Natural killer cell (primary cell): ENCODE results near the gene ZDHHC14. TPM values are rescaled to one million over a fixed set of nuclear protein-coding genes. Genes with fewer than 3 reads are reported as not detected.

Source experiments
- ATAC-seq, 3 donors: fragments of 150-1000 bp in 2 of 3; fragments of 200-7000 bp in 1 of 3; cut with Tn5 transposase; 1 replicate in 1 of 3; 2 replicates in 2 of 3; pipeline ENCODE4 v1.10.0; 2021; ENCODE audit warnings: mild to moderate bottlenecking in 2 of 3, moderate library complexity in 2 of 3
- DNase-seq, 2 donors: peaks; one replicate each; pipeline versions ENCODE4 v3.0.0 to v3.0.0-alpha.2; 2013 to 2021; ENCODE audit warnings: mixed read lengths in 1 of 2
- H3K27ac ChIP-seq: one replicate; pipeline ENCODE4 v1.5.1; 2013; ENCODE audit warnings: mild to moderate bottlenecking, low read length
- H3K27me3 ChIP-seq: one replicate; pipeline ENCODE4 v1.6.1; 2013; ENCODE audit warnings: low read length; ENCODE audit not compliant: control insufficient read depth, insufficient read depth
- H3K36me3 ChIP-seq: one replicate; pipeline ENCODE4 v1.6.1; 2013; ENCODE audit warnings: low read length; ENCODE audit not compliant: control insufficient read depth, insufficient read depth
- H3K4me1 ChIP-seq: one replicate; pipeline ENCODE4 v1.6.1; 2013; ENCODE audit warnings: low read length; ENCODE audit not compliant: control insufficient read depth, insufficient read depth
- H3K4me3 ChIP-seq: one replicate; pipeline ENCODE4 v1.5.1; 2013; ENCODE audit warnings: low read length
- H3K9me3 ChIP-seq: one replicate; pipeline ENCODE4 v1.6.1; 2013; ENCODE audit warnings: low read length; ENCODE audit not compliant: control insufficient read depth, insufficient read depth
- H3K27ac Mint-ChIP-seq, 2 donors: one replicate each; pipeline ENCODE4 v1.8.0; 2022; ENCODE audit warnings: mild to moderate bottlenecking in 2 of 2, mixed read lengths in 2 of 2, moderate library complexity in 1 of 2
- H3K27me3 Mint-ChIP-seq, 2 donors: one replicate each; pipeline ENCODE4 v1.8.0; 2022; ENCODE audit warnings: low read depth in 2 of 2, mixed read lengths in 2 of 2
- H3K36me3 Mint-ChIP-seq: one replicate; pipeline ENCODE4 v1.8.0; 2022; ENCODE audit warnings: mixed read lengths
- H3K4me1 Mint-ChIP-seq, 2 donors: one replicate each; pipeline ENCODE4 v1.8.0; 2022; ENCODE audit warnings: mixed read lengths in 2 of 2
- H3K4me3 Mint-ChIP-seq: one replicate; pipeline ENCODE4 v1.8.0; 2022; ENCODE audit warnings: mild to moderate bottlenecking, moderate library complexity, mixed read lengths
- H3K9me3 Mint-ChIP-seq, 2 donors: one replicate each; pipeline ENCODE4 v1.8.0; 2022; ENCODE audit warnings: mixed read lengths in 2 of 2
- WGBS: methylation state at CpG from one replicate; pipeline ENCODE4 v1.1.7; 2013; ENCODE audit warnings: missing lambda C conversion rate; ENCODE audit not compliant: insufficient coverage; 5-methylcytosine and 5-hydroxymethylcytosine counted together
- intact Hi-C: fragments of 100-400 bp; cut with micrococcal nuclease; formaldehyde crosslinking; loops from one replicate; pipeline ENCODE4 v1.14.2; 2022
- total RNA-seq, 4 donors: library from RNA; stranded (reverse); fragments of 120-200 nt in 1 of 4; gene quantifications; one replicate each; pipeline versions ENCODE4 v1.2.3 to v1.2.4, GENCODE V29; 2013 to 2022
- TF ChIP-seq, protein P1 (sequence below): fragments of 200-600 bp; IDR thresholded peaks from one replicate; pipeline ENCODE4 v1.8.0; 2022; ENCODE audit warnings: antibody characterized with exemption

Gene ZDHHC14
- total RNA-seq, 3 donors from 2014 or later (not counting 1 experiment from before 2014, with no cell fraction given) = 6.7 to 11.3 (median 10.6) TPM

DNA sequence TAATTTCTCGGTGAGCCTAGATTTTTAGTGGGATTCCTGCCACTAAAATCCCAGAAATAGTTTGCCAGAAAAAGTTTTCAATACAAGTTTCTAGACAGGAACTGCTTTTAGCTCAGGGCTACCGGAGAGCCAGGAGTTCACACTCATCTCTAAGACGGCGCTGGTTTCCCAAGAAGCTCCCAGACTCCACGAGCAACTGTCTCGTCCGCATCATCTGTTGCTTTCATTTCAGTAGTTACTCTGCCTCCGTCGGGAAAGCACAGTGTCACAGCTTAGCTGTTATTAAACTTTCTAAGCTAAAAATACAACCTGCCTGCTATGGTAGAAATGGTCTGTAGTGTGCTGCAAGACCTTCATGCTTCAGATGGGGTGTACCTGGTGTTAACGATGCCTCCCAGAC is 244.8 kb downstream of the ZDHHC14 start:
- TF ChIP-seq, protein P1, sequence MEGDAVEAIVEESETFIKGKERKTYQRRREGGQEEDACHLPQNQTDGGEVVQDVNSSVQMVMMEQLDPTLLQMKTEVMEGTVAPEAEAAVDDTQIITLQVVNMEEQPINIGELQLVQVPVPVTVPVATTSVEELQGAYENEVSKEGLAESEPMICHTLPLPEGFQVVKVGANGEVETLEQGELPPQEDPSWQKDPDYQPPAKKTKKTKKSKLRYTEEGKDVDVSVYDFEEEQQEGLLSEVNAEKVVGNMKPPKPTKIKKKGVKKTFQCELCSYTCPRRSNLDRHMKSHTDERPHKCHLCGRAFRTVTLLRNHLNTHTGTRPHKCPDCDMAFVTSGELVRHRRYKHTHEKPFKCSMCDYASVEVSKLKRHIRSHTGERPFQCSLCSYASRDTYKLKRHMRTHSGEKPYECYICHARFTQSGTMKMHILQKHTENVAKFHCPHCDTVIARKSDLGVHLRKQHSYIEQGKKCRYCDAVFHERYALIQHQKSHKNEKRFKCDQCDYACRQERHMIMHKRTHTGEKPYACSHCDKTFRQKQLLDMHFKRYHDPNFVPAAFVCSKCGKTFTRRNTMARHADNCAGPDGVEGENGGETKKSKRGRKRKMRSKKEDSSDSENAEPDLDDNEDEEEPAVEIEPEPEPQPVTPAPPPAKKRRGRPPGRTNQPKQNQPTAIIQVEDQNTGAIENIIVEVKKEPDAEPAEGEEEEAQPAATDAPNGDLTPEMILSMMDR = no peak
- intact Hi-C loops = no loop called here
- Mint-ChIP-seq H3K36me3 (no peaks in the 10 kb centered on the region), H3K9me3 (no peaks in the 10 kb centered on the region), H3K4me3 (no peak overlapping the region), H3K4me1 (no peaks in the 10 kb centered on the region), H3K27ac (no peak overlapping the region), H3K27me3 (no peaks in the 10 kb centered on the region)
- ATAC-seq = no peak
- H3K4me3 ChIP-seq = no peak overlapping the region
- H3K27ac ChIP-seq = no peak overlapping the region
- H3K4me1 ChIP-seq = no peaks in the 10 kb centered on the region
- H3K36me3 ChIP-seq = no peaks in the 10 kb centered on the region
- H3K27me3 ChIP-seq = no peaks in the 10 kb centered on the region
- no peak for DNase-seq
- WGBS = 96% methylated on average over 10 of the region's 10 CpGs
- no peaks in the 10 kb centered on the region for H3K9me3 ChIP-seq

DNA sequence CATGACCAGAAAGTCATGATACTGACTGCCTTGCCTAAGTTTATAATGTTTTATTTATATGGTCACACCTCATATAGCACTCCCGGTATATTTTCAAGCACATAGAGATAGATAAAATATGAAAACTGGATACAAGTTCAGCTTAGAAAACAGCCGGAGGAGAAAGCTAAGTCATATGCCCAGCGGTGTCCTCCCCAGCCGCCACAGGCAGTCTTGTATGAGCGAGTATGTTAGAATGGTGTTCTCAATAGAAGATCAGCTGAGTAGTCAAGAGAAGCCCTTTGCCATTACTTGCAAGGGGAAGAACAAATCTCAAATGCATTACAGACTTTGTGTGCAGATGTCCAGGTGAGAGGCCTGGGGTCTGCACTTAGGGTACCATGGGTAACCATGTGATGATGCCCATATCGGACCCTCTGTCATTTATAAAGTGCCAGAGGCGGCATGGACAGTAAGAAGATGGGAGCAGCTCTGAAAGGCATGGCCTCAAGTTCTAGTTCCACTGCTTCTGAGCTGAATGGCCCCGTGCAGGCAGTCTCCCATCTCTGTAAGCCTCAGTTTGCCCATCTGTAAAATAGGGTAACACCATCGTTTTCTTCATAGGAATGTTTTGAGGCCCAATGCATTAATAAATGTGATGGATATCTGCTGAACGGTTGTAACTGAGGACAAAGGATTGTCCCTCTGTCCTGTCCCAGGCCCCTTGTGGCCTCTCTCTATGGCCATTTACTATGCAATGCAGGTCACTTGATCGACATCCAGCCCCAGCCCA is 246.4 kb downstream of the ZDHHC14 start:
- TF ChIP-seq, protein P1 = no peak
- no peaks in the 10 kb centered on the region for H3K27me3 Mint-ChIP-seq
- Histone ChIP-seq H3K4me1 (no peaks in the 10 kb centered on the region), H3K4me3 (no peak overlapping the region), H3K27ac (no peak overlapping the region), H3K9me3 (no peaks in the 10 kb centered on the region), H3K36me3 (no peaks in the 10 kb centered on the region), H3K27me3 (no peaks in the 10 kb centered on the region)
- 96% methylated on average over 9 of the region's 11 CpGs for WGBS
- no peaks in the 10 kb centered on the region for H3K36me3 Mint-ChIP-seq
- no peaks in the 10 kb centered on the region for H3K4me1 Mint-ChIP-seq
- no peaks in the 10 kb centered on the region for H3K9me3 Mint-ChIP-seq
- DNase-seq = no peak
- no peak for ATAC-seq
- no peak overlapping the region for H3K27ac Mint-ChIP-seq
- H3K4me3 Mint-ChIP-seq = no peak overlapping the region
- intact Hi-C loops = no loop called here

DNA sequence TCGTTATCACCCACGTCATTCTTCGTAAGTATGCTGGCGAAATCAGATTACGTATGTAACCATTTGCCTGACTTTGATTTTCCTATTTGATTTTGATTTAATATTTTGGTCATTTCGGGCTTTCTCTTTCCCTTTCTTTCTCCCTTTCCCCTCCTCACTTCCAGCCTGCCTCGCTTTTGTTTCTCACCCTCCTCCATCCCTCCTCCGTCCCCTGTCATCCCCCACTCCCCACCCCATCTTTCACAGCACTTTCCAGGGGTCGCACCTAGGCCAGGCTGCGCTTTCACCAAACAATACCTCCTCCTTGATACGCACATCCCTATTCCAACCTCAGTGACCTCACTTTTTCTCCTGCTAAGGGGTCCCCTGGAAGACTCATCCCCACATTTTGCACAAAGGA is 247.5 kb downstream of the ZDHHC14 start:
- H3K4me3 Mint-ChIP-seq = no peak overlapping the region
- 95% methylated on average over 10 of the region's 11 CpGs for WGBS
- intact Hi-C loops = no loop called here
- Histone ChIP-seq H3K36me3 (no peaks in the 10 kb centered on the region), H3K27ac (no peak overlapping the region), H3K27me3 (no peaks in the 10 kb centered on the region), H3K4me1 (no peaks in the 10 kb centered on the region), H3K9me3 (no peaks in the 10 kb centered on the region), H3K4me3 (no peak overlapping the region)
- no peaks in the 10 kb centered on the region for H3K27me3 Mint-ChIP-seq
- no peaks in the 10 kb centered on the region for H3K36me3 Mint-ChIP-seq
- no peak for DNase-seq
- ATAC-seq = no peak
- H3K9me3 Mint-ChIP-seq = no peaks in the 10 kb centered on the region
- no peaks in the 10 kb centered on the region for H3K4me1 Mint-ChIP-seq
- H3K27ac Mint-ChIP-seq = no peak overlapping the region
- TF ChIP-seq, protein P1 = no peak

DNA sequence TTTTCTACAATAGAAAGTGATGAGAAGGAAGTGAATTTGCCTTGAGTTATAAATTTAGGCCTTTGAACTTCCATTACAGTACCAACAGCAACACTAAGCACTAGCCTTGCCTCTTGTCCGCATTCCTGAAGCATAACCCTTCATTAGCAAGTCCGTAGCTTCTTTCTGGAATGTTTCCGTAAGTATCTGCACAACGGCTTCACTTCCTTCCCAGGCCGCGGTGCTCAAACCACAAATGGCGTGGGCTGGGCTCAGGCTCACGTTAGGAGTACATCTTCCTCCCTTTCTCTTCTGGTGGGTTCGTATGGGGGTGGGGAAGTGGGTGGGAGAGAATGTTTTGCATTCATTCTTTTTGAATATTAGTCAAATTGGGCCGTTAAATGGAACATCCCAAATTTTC is 248.2 kb downstream of the ZDHHC14 start:
- H3K4me3 Mint-ChIP-seq = no peak overlapping the region
- 16% methylated on average over 6 of the region's 10 CpGs for WGBS
- no peaks in the 10 kb centered on the region for H3K9me3 Mint-ChIP-seq

More for the DNA sequence above, 248.2 kb downstream of the ZDHHC14 start:
- H3K36me3 ChIP-seq = no peaks in the 10 kb centered on the region
- H3K27me3 ChIP-seq = no peaks in the 10 kb centered on the region
- no peaks in the 10 kb centered on the region for H3K4me1 ChIP-seq
- intact Hi-C loops = no loop called here
- ATAC-seq = no peak
- H3K4me1 Mint-ChIP-seq = no peaks in the 10 kb centered on the region
- no peaks in the 10 kb centered on the region for H3K27me3 Mint-ChIP-seq
- H3K9me3 ChIP-seq = no peaks in the 10 kb centered on the region
- no peak overlapping the region for H3K4me3 ChIP-seq
- H3K36me3 Mint-ChIP-seq = no peaks in the 10 kb centered on the region
- TF ChIP-seq, protein P1 = no peak
- peak in 1 of 2 donors; percentile 9 for DNase-seq
- H3K27ac Mint-ChIP-seq = no peak overlapping the region
- no peak overlapping the region for H3K27ac ChIP-seq
